K562 (cell line): Measurements from ENCODE around the gene TBC1D25. TPM values are rescaled to one million over a fixed set of nuclear protein-coding genes. Genes with fewer than 3 reads are reported as not detected.
A peak's percentile ranks its signal among the peaks of the same experiment; 100 is the strongest.

Experiments used
- CBX2 ChIP-seq: fragments of 200-600 bp; sonication (generic); IDR thresholded peaks from one replicate; pipeline ENCODE4 v1.6.1; 2012; ENCODE audit warnings: mild to moderate bottlenecking, low read length, inconsistent platforms; ENCODE audit not compliant: insufficient read depth, poor library complexity, severe bottlenecking
- CUX1 ChIP-seq: fragments of 200-800 bp; sonication (Bioruptor generic); IDR thresholded peaks from 2 replicates; pipeline ENCODE4 v1.6.1; 2016; ENCODE audit warnings: missing genetic modification characterization, missing compliant biosample characterization
- EHMT2 ChIP-seq: fragments of 450-650 bp; IDR thresholded peaks from 2 replicates; pipeline ENCODE4 v1.6.1; 2018; ENCODE audit warnings: antibody characterized with exemption
- ESRRB ChIP-seq: fragments of 250-450 bp; sonication (Bioruptor Pico); IDR thresholded peaks from 2 replicates; pipeline ENCODE4 v1.5.0; 2020; ENCODE audit warnings: mild to moderate bottlenecking, moderate library complexity, borderline replicate concordance
- FOS ChIP-seq: IDR thresholded peaks from 3 replicates; pipeline ENCODE4 v1.6.1; 2011; ENCODE audit not compliant: insufficient read length; ENCODE audit errors: extremely low read depth
- GTF2A2 ChIP-seq: IDR thresholded peaks from 2 replicates; pipeline ENCODE4 v1.6.1; 2016; ENCODE audit warnings: mild to moderate bottlenecking, missing genetic modification characterization, missing compliant biosample characterization
- GTF2E2 ChIP-seq: fragments of 200-800 bp; sonication (Bioruptor generic); IDR thresholded peaks from 2 replicates; pipeline ENCODE4 v1.6.1; 2016; ENCODE audit warnings: missing genetic modification characterization, missing compliant biosample characterization
- NCOA2 ChIP-seq, 2 experiments: fragments of 450-650 bp; IDR thresholded peaks; 2 replicates each; pipeline ENCODE4 v1.6.1; 2018; ENCODE audit warnings: mild to moderate bottlenecking in 2 of 2, moderate library complexity in 1 of 2; ENCODE audit not compliant: partially characterized antibody in 2 of 2
- NFIC ChIP-seq: fragments of 450-650 bp; IDR thresholded peaks from 2 replicates; pipeline ENCODE4 v1.6.1; 2017; ENCODE audit warnings: mild to moderate bottlenecking, inconsistent platforms
- NFXL1 ChIP-seq: fragments of 450-650 bp; formaldehyde crosslinking; IDR thresholded peaks from 2 replicates; pipeline ENCODE4 v1.4.0; 2021; ENCODE audit warnings: mild to moderate bottlenecking
- POLR2AphosphoS2 ChIP-seq: IDR thresholded peaks from 2 replicates; pipeline ENCODE4 v1.6.1; 2012; ENCODE audit warnings: low read length, improper control_type of control experiment
- RFX1 ChIP-seq: fragments of 450-650 bp; IDR thresholded peaks from 2 replicates; pipeline ENCODE4 v1.6.1; 2016; ENCODE audit warnings: mild to moderate bottlenecking, moderate library complexity
- RNF2 ChIP-seq: sonication (generic); IDR thresholded peaks from 2 replicates; pipeline ENCODE4 v1.6.1; 2016
- TEAD2 ChIP-seq: fragments of 450-650 bp; IDR thresholded peaks from 2 replicates; pipeline ENCODE4 v1.6.1; 2016; ENCODE audit warnings: missing genetic modification characterization, control low read depth, missing compliant biosample characterization
- THAP12 ChIP-seq: fragments of 250-450 bp; sonication (Bioruptor Pico); IDR thresholded peaks from 2 replicates; pipeline ENCODE4 v1.9.0; 2021; ENCODE audit warnings: mild to moderate bottlenecking, inconsistent platforms
- ZBTB2 ChIP-seq: fragments of 450-650 bp; IDR thresholded peaks from 2 replicates; pipeline ENCODE4 v1.6.1; 2016; ENCODE audit warnings: antibody characterized with exemption
- ZC3H4 ChIP-seq: sonication (generic); formaldehyde crosslinking; IDR thresholded peaks from 2 replicates; pipeline ENCODE4 v1.9.0; 2021; ENCODE audit warnings: missing genetic modification reagents, borderline replicate concordance
- ZNF133 ChIP-seq: fragments of 250-450 bp; sonication (Bioruptor Pico); IDR thresholded peaks from 2 replicates; pipeline ENCODE4 v1.4.0; 2020; ENCODE audit warnings: mild to moderate bottlenecking
- ZNF165 ChIP-seq: fragments of 250-450 bp; sonication (Bioruptor Pico); IDR thresholded peaks from 2 replicates; pipeline ENCODE4 v1.4.0; 2020; ENCODE audit warnings: borderline replicate concordance
- ZNF324 ChIP-seq: fragments of 250-450 bp; sonication (Bioruptor Pico); IDR thresholded peaks from 2 replicates; pipeline ENCODE4 v1.4.0; 2020; ENCODE audit warnings: mild to moderate bottlenecking
- ZNF444 ChIP-seq: fragments of 250-450 bp; sonication (Bioruptor Pico); IDR thresholded peaks from 2 replicates; pipeline ENCODE4 v1.4.0; 2020; ENCODE audit warnings: mild to moderate bottlenecking, moderate library complexity
- ZNF584 ChIP-seq: fragments of 200-800 bp; sonication (Bioruptor generic); IDR thresholded peaks from 2 replicates; pipeline ENCODE4 v1.6.1; 2016; ENCODE audit warnings: low read depth, mild to moderate bottlenecking, missing genetic modification characterization, missing compliant biosample characterization
- polyA plus RNA-seq, 8 experiments: library from polyadenylated mRNA; depleted of rRNA in 4 of 8; stranded (reverse) in 5 of 8; unstranded in 3 of 8; fragments of >200 nt; fragmentation: Nextera tagmentation in 2 of 8; fragmentation: Illumina TruSeq in 1 of 8; extraction: Ambion mirVana in 2 of 8; extraction: Trizol in 1 of 8; gene quantifications; 2 replicates each; pipeline versions ENCODE4 v1.2.1 to v1.2.3, GENCODE V29; 2011 to 2014; ENCODE audit warnings: inconsistent platforms in 1 of 8, missing spikeins in 1 of 8
- total RNA-seq, 7 experiments: library from RNA; depleted of rRNA in 6 of 7; stranded (reverse); fragments of >200 nt in 6 of 7; fragmentation: Illumina TruSeq in 2 of 7; extraction: Trizol in 2 of 7; gene quantifications; 2 replicates each; pipeline versions ENCODE4 v1.2.1 to v1.2.3, GENCODE V29; 2011 to 2021; ENCODE audit warnings: low replicate concordance in 1 of 7

TBC1D25 gene
- total and polyA plus RNA-seq, 9 of the 15 experiments (the other 6 are each of a cell fraction or from before 2014, with no cell fraction given), result 0.62 to 10.6 (median 3.9) TPM

- no peak for TF ChIP-seq THAP12 (CRISPR knock-in tag)
- TF ChIP-seq ZNF444 (CRISPR knock-in tag), result no peak
- TF ChIP-seq RFX1, result no peak
- TF ChIP-seq NCOA2 (IDR thresholded peaks at IDR 0.05; ENCODE audit: partially characterized antibody in 2 of 2), result peak in 1 of 2 experiments; percentile 65
- TF ChIP-seq NFXL1 (CRISPR knock-in tag), result no peak
- no peak for TF ChIP-seq ZBTB2
- TF ChIP-seq NFIC, result no peak
- TF ChIP-seq ZNF165 (CRISPR knock-in tag), result no peak
- TF ChIP-seq ZNF324 (CRISPR knock-in tag), result no peak
- no peak for TF ChIP-seq ZNF584 (CRISPR knock-in tag)
- TF ChIP-seq TEAD2 (tag), result no peak
- 0 out of 2 replicates have a peak, but pooled peaks have one; percentile 24 for TF ChIP-seq EHMT2
- TF ChIP-seq GTF2A2 (tag), result no peak
- TF ChIP-seq ESRRB (CRISPR knock-in tag), result no peak
- no peak for TF ChIP-seq RNF2
- TF ChIP-seq ZNF133 (CRISPR knock-in tag), result no peak
- TF ChIP-seq FOS, result peak; percentile 34
- TF ChIP-seq CUX1 (CRISPR knock-in tag), result no peak
- no peak for TF ChIP-seq GTF2E2
- no peak for TF ChIP-seq POLR2AphosphoS2
- TF ChIP-seq ZC3H4 (CRISPR knock-in tag), result no peak
- TF ChIP-seq CBX2, result no peak
Measured at GRCh38 chrX:48492293-48492910, 47.1 kb upstream of the TBC1D25 start (continued).
